Measurements from ENCODE around the gene ZCCHC17. TPM values are rescaled to one million over a fixed set of nuclear protein-coding genes. Genes with fewer than 3 reads are reported as not detected.

ZCCHC17 gene
- total RNA-seq, 1 donor from 2014 or later: 9.7 TPM

- H3K9me3 ChIP-seq: no peaks in the 10 kb centered on the region
- H3K27ac ChIP-seq: no peak overlapping the region
- H3K4me1 ChIP-seq: peaks cover 0 to 12% of the 10 kb centered on the region in 2 donors
- TF ChIP-seq, protein P1, sequence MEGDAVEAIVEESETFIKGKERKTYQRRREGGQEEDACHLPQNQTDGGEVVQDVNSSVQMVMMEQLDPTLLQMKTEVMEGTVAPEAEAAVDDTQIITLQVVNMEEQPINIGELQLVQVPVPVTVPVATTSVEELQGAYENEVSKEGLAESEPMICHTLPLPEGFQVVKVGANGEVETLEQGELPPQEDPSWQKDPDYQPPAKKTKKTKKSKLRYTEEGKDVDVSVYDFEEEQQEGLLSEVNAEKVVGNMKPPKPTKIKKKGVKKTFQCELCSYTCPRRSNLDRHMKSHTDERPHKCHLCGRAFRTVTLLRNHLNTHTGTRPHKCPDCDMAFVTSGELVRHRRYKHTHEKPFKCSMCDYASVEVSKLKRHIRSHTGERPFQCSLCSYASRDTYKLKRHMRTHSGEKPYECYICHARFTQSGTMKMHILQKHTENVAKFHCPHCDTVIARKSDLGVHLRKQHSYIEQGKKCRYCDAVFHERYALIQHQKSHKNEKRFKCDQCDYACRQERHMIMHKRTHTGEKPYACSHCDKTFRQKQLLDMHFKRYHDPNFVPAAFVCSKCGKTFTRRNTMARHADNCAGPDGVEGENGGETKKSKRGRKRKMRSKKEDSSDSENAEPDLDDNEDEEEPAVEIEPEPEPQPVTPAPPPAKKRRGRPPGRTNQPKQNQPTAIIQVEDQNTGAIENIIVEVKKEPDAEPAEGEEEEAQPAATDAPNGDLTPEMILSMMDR (IDR thresholded peaks at IDR 0.05): no peak
- intact Hi-C loops (cut with DNase I): no loop called here
- no peak overlapping the region for H3K4me3 ChIP-seq
- H3K36me3 ChIP-seq: no peaks in the 10 kb centered on the region
- no peak for DNase-seq (ENCODE audit: low spot score in 2 of 2)
- no peaks in the 10 kb centered on the region for H3K27me3 ChIP-seq
Observed at GRCh38 chr1:31412205-31412604, 115.4 kb downstream of the ZCCHC17 start.

DNA sequence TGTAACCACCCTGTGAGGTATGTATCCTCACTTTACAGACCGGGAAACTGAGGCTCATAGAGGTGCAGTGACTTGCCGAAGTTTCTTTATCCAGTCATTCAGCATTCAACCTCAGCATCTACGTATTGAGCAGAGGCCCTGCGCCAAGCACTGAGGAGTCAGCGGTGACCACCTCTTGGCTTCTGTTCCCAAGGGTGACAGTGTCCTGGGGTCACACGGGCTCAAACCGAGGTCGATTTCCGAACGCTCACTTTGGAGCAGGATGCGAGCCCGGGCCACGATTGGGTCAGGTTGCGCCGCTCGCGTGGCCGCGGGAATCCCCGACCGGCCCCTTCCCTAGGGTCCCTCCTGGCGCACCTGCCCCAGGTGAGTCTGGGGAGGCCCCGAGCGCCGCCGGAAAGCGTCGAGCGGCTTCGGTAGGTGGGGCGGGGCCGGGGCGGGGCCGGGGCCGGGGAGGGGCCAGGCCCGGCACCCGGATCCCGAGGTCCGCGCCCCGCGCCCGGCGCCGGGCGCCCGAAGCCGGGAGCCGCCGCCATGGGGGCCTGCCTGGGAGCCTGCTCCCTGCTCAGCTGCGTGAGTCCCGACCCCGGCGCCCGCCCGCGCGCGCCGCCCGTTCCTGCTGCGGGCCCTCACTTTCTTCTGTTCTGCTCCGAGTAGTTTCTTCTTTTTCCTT, 116.0 kb downstream of the ZCCHC17 start, which contains the start of gene SERINC2:
SERINC2 (plus strand) TSS at position 482 of the 673 bp plus-strand sequence; CDS start at position 535, 53 bp downstream.
- Histone ChIP-seq H3K27ac (no peak within 1 kb of the TSS), H3K27me3 (no peaks in the 10 kb centered on the region), H3K4me1 (peaks cover 0 to 12% of the 10 kb centered on the region in 2 donors), H3K36me3 (no peaks in the 10 kb centered on the region), H3K4me3 (peak within 1 kb of the TSS; percentile 71 to 78), H3K9me3 (no peaks in the 10 kb centered on the region)
- intact Hi-C loops (cut with DNase I): no loop called here
- no peak for DNase-seq (ENCODE audit: low spot score in 2 of 2)
- TF ChIP-seq, protein P1 (IDR thresholded peaks at IDR 0.05): no peak

DNA sequence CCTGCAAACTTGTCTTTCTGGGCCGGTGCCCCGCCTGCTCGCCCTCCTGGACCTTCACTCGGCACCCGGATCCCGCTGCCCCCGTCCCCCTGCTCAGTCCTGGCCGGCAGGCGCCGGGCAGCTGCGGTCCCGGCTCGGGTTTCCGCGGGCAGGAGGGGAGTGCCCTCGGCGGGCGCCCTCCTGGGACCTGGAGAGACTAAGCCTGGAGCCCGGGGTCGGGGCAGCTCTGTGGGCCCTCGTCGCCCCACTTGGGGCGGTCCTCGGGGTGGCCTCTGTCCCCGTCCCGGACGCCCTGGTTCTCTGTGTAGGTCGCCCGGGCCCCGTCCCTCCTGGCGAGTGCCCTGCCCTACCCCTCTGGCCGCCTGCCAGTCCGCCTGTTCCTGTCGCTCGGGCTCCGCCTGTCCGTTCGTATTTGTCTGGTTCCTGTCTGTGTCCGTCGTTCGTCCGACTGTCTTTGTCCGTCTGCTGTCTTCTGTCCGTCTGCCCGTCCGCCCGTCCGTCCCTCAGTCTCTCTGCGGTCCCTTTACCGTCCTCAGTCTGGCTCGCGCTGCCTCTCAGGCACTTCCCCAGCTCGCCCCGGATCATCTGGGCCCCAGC, 116.7 kb downstream of the ZCCHC17 start:
- peak; percentile 19 to 79 for DNase-seq (ENCODE audit: low spot score in 2 of 2)
- Histone ChIP-seq H3K27ac (no peak overlapping the region), H3K27me3 (no peaks in the 10 kb centered on the region), H3K4me3 (peak overlapping the region; percentile 71 to 78), H3K36me3 (no peaks in the 10 kb centered on the region), H3K4me1 (peaks cover 0 to 12% of the 10 kb centered on the region in 2 donors), H3K9me3 (no peaks in the 10 kb centered on the region)
- TF ChIP-seq, protein P1 (IDR thresholded peaks at IDR 0.05): no peak
- intact Hi-C loops (cut with DNase I): no loop called here

Other genes with a start within 250 kb of the ZCCHC17 start
- 52.3 TPM for gene PUM1, start 231.3 kb upstream of the ZCCHC17 start, total RNA-seq
- gene NKAIN1, start 57.1 kb upstream of the ZCCHC17 start, total RNA-seq: not detected
- 11.8 TPM for gene SNRNP40, start 244 bp upstream of the ZCCHC17 start, total RNA-seq
- 24.2 TPM for gene FABP3, start 76.0 kb downstream of the ZCCHC17 start, total RNA-seq
- 10.7 TPM for gene SERINC2, start 116.2 kb downstream of the ZCCHC17 start, total RNA-seq

Measured in ascending aorta (tissue), 2 donors.